Gastrocnemius medialis (tissue), 4 donors: ENCODE data around the gene TBC1D5. TPM values are rescaled to one million over a fixed set of nuclear protein-coding genes. Genes with fewer than 3 reads are reported as not detected.
A peak's percentile ranks its signal among the peaks of the same experiment; 100 is the strongest.

Experiments used
- ATAC-seq, 2 donors: fragments of 150-250 bp; one replicate each; pipeline ENCODE4 v1.9.1; 2016
- DNase-seq, 2 donors: peaks; one replicate each; pipeline ENCODE4 v3.0.0-alpha.2; 2019
- H3K27ac ChIP-seq, 4 donors: fragments of 200-600 bp; sonication (generic); 1 replicate in 1 of 4; 2 replicates in 3 of 4; pipeline ENCODE4 v1.5.1; 2016 to 2018; ENCODE audit warnings: mild to moderate bottlenecking in 2 of 4, moderate library complexity in 1 of 4
- H3K27me3 ChIP-seq, 3 donors: fragments of 200-600 bp; sonication (generic) in 2 of 3; 1 replicate in 1 of 3; 2 replicates in 2 of 3; pipeline versions ENCODE4 v1.5.1 to v1.6.0; 2016 to 2019; ENCODE audit warnings: mild to moderate bottlenecking in 1 of 3, moderate library complexity in 1 of 3
- H3K36me3 ChIP-seq, 2 donors: fragments of 200-600 bp; sonication (generic) in 1 of 2; one replicate each; pipeline ENCODE4 v1.5.1; 2017 to 2018
- H3K4me1 ChIP-seq, 2 donors: fragments of 200-600 bp; sonication (generic) in 1 of 2; one replicate each; pipeline ENCODE4 v1.5.1; 2016 to 2017; ENCODE audit warnings: mild to moderate bottlenecking in 2 of 2
- H3K4me3 ChIP-seq, 4 donors: fragments of 200-600 bp; sonication (generic) in 3 of 4; 1 replicate in 1 of 4; 2 replicates in 3 of 4; pipeline ENCODE4 v1.5.1; 2016 to 2019; ENCODE audit warnings: mild to moderate bottlenecking in 2 of 4
- H3K9me3 ChIP-seq, 3 donors: fragments of 200-600 bp; sonication (generic) in 2 of 3; 1 replicate in 1 of 3; 2 replicates in 2 of 3; pipeline ENCODE4 v1.5.1; 2016 to 2019
- POLR2A ChIP-seq, 2 donors: fragments of 450-650 bp; IDR thresholded peaks; one replicate each; pipeline ENCODE4 v1.6.1; 2017; ENCODE audit warnings: antibody characterized with exemption in 2 of 2, mild to moderate bottlenecking in 2 of 2, moderate library complexity in 2 of 2
- in situ Hi-C, 4 donors: fragments of 200-750 bp; cut with MboI; loops; one replicate each; pipeline versions ENCODE4 v1.15.0 to v1.8.0; 2017; ENCODE audit warnings: low sequenced_read_pairs in 4 of 4
- intact Hi-C: fragments of 100-400 bp; cut with DNase I; formaldehyde crosslinking; loops from one replicate; pipeline ENCODE4 v1.15.1; 2023; ENCODE audit warnings: low total_unique reads
- total RNA-seq, 4 donors: library from RNA; depleted of rRNA; stranded (reverse); fragments of >200 nt; gene quantifications; one replicate each; pipeline versions ENCODE4 v1.1.0 to v1.2.3, GENCODE V29; 2016
- TF ChIP-seq, protein P1 (sequence below), 5 experiments: fragments of 450-650 bp in 3 of 5; fragments of 200-600 bp in 2 of 5; sonication (generic) in 2 of 5; IDR thresholded peaks in 4 of 5; conservative IDR thresholded peaks in 1 of 5; 1 replicate in 4 of 5; 2 replicates in 1 of 5; pipeline ENCODE4 v1.5.1; 2016 to 2019; ENCODE audit warnings: antibody characterized with exemption in 5 of 5, mild to moderate bottlenecking in 3 of 5, moderate library complexity in 3 of 5

TBC1D5 gene
- total RNA-seq, 4 donors from 2014 or later = 20.3 to 34.4 (median 27.1) TPM

DNA sequence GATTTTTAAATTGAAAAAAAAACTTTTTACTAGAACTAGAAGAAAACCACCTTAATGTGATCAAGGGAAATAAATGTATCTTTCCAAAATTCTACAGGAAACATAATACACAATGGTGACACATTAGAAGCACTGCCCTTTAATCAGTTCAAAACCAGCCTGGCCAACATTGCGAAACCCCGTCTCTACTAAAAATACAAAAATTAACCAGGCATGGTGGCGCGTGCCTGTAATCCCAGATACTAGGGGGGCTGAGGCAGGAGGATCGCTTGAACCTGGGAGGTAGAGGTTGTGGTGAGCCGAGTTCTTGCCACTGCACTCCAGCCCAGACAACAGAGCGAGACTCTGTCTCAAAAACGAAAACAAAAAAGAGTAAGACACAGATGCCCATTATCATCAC is 134.5 kb downstream of the TBC1D5 start:
- H3K4me3 ChIP-seq = no peak overlapping the region
- intact Hi-C loops (no loop called here), in situ Hi-C loops (no loop called here)
- H3K27me3 ChIP-seq = no peaks in the 10 kb centered on the region
- H3K9me3 ChIP-seq = no peaks in the 10 kb centered on the region
- H3K27ac ChIP-seq = no peak overlapping the region
- ATAC-seq = no peak
- H3K4me1 ChIP-seq = no peaks in the 10 kb centered on the region
- DNase-seq = no peak
- TF ChIP-seq, protein P1, sequence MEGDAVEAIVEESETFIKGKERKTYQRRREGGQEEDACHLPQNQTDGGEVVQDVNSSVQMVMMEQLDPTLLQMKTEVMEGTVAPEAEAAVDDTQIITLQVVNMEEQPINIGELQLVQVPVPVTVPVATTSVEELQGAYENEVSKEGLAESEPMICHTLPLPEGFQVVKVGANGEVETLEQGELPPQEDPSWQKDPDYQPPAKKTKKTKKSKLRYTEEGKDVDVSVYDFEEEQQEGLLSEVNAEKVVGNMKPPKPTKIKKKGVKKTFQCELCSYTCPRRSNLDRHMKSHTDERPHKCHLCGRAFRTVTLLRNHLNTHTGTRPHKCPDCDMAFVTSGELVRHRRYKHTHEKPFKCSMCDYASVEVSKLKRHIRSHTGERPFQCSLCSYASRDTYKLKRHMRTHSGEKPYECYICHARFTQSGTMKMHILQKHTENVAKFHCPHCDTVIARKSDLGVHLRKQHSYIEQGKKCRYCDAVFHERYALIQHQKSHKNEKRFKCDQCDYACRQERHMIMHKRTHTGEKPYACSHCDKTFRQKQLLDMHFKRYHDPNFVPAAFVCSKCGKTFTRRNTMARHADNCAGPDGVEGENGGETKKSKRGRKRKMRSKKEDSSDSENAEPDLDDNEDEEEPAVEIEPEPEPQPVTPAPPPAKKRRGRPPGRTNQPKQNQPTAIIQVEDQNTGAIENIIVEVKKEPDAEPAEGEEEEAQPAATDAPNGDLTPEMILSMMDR (IDR thresholded peaks at IDR 0.05 in 4 of 5, conservative IDR thresholded peaks at IDR 0.05 in 1 of 5) = no peak
- TF ChIP-seq POLR2A (IDR thresholded peaks at IDR 0.05) = no peak
- H3K36me3 ChIP-seq = no peaks in the 10 kb centered on the region

DNA sequence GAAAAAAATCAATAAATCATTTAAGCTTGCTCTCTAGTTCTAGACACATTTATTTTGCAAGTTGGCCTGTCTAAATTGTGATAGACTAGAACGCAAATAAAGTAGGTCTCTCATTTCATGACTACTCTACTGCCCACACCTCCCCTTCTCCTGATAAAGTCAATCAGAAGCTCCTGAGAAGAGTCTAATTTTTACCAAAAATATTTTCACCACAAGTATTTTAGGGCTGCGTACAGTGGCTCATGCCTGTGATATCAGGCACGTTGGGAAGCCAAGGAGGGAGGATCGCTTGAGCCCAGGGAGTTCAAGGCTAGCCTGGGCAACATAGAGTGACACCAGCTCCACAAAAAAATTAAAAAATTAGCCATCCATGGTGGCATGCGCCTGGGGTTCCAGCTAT is 136.5 kb downstream of the TBC1D5 start:
- Histone ChIP-seq H3K27ac (no peak overlapping the region), H3K36me3 (no peaks in the 10 kb centered on the region), H3K4me1 (no peaks in the 10 kb centered on the region), H3K27me3 (no peaks in the 10 kb centered on the region), H3K4me3 (no peak overlapping the region), H3K9me3 (no peaks in the 10 kb centered on the region)
- in situ Hi-C loops (no loop called here), intact Hi-C loops (no loop called here)
- no peak for DNase-seq
- no peak for TF ChIP-seq POLR2A (IDR thresholded peaks at IDR 0.05)
- TF ChIP-seq, protein P1 (IDR thresholded peaks at IDR 0.05 in 4 of 5, conservative IDR thresholded peaks at IDR 0.05 in 1 of 5) = no peak
- ATAC-seq = no peak

DNA sequence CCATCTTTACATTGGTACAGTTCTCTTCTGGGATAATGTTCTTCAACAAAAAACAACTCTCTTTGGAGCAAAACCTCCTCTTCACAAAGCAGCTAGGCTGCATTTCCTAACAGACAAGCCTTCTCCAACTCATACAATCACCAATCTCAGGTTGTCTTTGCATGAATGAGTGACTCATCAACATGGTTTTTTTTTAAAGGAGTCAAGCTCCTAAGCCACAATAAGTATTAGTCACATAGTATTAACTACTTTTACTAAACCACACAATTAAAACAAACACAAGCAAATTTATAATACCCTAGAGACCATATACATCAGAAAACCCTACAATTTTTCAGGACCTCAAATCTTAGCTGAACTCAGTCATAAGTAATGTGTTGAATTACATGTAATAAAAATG is 137.4 kb downstream of the TBC1D5 start:
- ATAC-seq (peak in 1 of 2 donors; percentile 30), DNase-seq (no peak)
- no peaks in the 10 kb centered on the region for H3K27me3 ChIP-seq
- TF ChIP-seq, protein P1 (IDR thresholded peaks at IDR 0.05 in 4 of 5, conservative IDR thresholded peaks at IDR 0.05 in 1 of 5) = no peak
- no peak for TF ChIP-seq POLR2A (IDR thresholded peaks at IDR 0.05)
- H3K4me3 ChIP-seq = no peak overlapping the region
- in situ Hi-C loops = no loop called here
- no peaks in the 10 kb centered on the region for H3K36me3 ChIP-seq
- H3K4me1 ChIP-seq = no peaks in the 10 kb centered on the region
- intact Hi-C loops = no loop called here
- no peak overlapping the region for H3K27ac ChIP-seq
- no peaks in the 10 kb centered on the region for H3K9me3 ChIP-seq

DNA sequence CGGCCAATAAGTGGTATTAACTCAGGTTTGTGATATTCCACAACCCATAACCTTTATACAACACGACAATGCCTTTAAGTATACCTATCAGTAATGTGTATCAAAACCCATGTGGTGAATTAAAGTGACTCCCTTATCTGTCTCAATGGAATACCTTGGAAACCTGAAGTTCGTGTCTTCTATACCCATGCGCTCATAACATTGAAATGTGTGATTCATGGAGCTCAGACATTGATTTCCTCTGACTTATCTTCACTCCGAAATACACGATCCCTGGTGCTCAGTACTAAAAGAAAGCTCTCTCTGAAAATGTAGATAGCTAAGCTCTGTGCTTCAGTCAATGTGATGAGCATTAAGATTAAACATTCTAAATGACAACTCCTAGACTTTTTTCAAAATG is 140.3 kb downstream of the TBC1D5 start:
- no peaks in the 10 kb centered on the region for H3K36me3 ChIP-seq
- in situ Hi-C loops (no loop called here), intact Hi-C loops (no loop called here)
- H3K27ac ChIP-seq = no peak overlapping the region
- no peak overlapping the region for H3K4me3 ChIP-seq
- no peaks in the 10 kb centered on the region for H3K4me1 ChIP-seq
- TF ChIP-seq POLR2A (IDR thresholded peaks at IDR 0.05) = no peak
- TF ChIP-seq, protein P1 (IDR thresholded peaks at IDR 0.05 in 4 of 5, conservative IDR thresholded peaks at IDR 0.05 in 1 of 5) = no peak
- no peak for ATAC-seq
- H3K9me3 ChIP-seq = no peaks in the 10 kb centered on the region
- H3K27me3 ChIP-seq = no peaks in the 10 kb centered on the region
- DNase-seq = no peak

DNA sequence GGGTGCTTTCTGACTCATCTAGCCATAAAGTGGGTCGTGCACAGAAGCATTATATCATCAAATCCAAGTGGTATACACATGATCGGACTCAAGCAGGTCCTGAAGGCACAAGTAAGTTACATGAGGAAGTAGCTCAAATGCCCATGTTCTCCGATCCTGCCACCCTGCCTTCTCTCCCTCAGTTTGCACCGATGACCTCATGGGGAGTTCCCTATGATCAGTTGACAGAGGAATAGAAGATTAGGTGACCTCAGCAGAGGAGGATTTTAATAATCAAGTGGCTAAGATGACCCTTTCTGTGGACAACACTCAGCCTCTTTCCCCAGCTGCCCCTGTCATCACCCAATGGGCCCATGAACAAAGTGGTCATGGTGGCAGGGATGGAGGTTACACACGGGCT is 149.5 kb downstream of the TBC1D5 start:
- in situ Hi-C loops = no loop called here
- no peak overlapping the region for H3K4me3 ChIP-seq
- TF ChIP-seq, protein P1 (IDR thresholded peaks at IDR 0.05 in 4 of 5, conservative IDR thresholded peaks at IDR 0.05 in 1 of 5) = no peak
- TF ChIP-seq POLR2A (IDR thresholded peaks at IDR 0.05) = no peak
- no peak overlapping the region for H3K27ac ChIP-seq
- no peaks in the 10 kb centered on the region for H3K27me3 ChIP-seq
- no peaks in the 10 kb centered on the region for H3K4me1 ChIP-seq
- ATAC-seq (no peak), DNase-seq (no peak)
- H3K36me3 ChIP-seq = no peaks in the 10 kb centered on the region
- H3K9me3 ChIP-seq = peaks cover 0 to 5% (median 0%) of the 10 kb centered on the region in 3 donors
- intact Hi-C loops = no loop called here
